Erythroblast (primary cell): ENCODE results near the gene RNF103.

Source experiments
- GATA1 ChIP-seq: IDR thresholded peaks from 2 replicates; pipeline ENCODE4 v1.6.1; 2011; ENCODE audit warnings: low read depth, mild to moderate bottlenecking, control low read depth, low read length, moderate library complexity
- POLR2A ChIP-seq: IDR thresholded peaks from 2 replicates; pipeline ENCODE4 v1.6.1; 2011; ENCODE audit warnings: mild to moderate bottlenecking, low read length

DNA sequence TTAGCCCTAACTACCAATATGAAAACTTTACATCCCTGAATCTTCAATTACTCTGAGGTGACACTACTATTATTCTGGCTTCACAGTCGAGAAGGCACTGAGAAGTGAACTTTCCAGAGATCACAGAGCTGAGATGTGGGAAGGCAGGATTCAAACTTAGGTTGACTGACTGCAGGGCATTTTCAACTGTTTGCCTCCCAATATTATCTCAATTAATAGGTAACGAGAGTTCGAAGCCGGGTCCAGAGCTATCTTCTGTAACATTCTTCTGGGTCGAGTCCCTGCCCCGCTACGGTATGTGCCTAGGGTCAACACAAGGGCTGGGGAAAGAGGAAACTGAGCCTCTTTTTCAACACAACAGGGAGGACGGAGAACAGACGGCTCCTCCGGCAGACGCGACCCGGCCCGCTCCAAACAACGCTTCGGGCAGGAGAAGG lies 61.2 kb downstream of the RNF103 start:
- no peak for TF ChIP-seq POLR2A
- no peak for TF ChIP-seq GATA1
